ENCODE results near the gene SH3BP4.

DNA sequence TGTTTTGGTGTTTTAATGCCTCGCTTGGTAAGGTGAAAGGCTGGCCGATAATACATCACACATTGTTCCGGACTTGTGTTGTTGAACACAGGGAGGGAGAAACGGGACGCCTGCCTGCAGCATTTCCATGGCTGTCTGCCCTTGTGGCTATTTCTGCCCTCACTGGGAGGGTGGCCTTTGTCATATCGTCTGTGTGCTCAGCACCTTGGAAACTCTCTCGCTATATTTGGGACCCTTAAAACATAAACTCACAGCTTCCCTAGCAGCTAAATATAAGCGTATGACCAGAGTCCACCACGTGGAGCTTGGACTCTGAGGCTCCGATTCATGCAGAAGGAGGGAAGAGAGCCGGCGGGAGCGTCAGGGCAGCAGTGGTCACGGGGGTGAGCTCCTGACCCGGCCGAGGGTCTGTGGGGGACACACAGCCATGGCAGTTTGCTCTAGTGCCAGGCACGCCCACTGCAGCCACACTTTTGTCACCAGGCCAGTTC, 111.7 kb downstream of the SH3BP4 start:
- no peak for TF ChIP-seq POLR2A (IDR thresholded peaks at IDR 0.05)
- TF ChIP-seq, protein P1, sequence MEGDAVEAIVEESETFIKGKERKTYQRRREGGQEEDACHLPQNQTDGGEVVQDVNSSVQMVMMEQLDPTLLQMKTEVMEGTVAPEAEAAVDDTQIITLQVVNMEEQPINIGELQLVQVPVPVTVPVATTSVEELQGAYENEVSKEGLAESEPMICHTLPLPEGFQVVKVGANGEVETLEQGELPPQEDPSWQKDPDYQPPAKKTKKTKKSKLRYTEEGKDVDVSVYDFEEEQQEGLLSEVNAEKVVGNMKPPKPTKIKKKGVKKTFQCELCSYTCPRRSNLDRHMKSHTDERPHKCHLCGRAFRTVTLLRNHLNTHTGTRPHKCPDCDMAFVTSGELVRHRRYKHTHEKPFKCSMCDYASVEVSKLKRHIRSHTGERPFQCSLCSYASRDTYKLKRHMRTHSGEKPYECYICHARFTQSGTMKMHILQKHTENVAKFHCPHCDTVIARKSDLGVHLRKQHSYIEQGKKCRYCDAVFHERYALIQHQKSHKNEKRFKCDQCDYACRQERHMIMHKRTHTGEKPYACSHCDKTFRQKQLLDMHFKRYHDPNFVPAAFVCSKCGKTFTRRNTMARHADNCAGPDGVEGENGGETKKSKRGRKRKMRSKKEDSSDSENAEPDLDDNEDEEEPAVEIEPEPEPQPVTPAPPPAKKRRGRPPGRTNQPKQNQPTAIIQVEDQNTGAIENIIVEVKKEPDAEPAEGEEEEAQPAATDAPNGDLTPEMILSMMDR (IDR thresholded peaks at IDR 0.05), result no peak
- no peak for TF ChIP-seq POLR2AphosphoS5 (IDR thresholded peaks at IDR 0.05)
- TF ChIP-seq EP300 (IDR thresholded peaks at IDR 0.05; ENCODE audit: low read depth), result no peak

Measured in transverse colon (tissue), 4 donors.